DMS153 treated with DMSO at 0.1 percent for 48 hours (cell line): ENCODE results near the gene SLC43A2.

Experiments
- DNase-seq: peaks from one replicate; lab custom pipeline; 2025; ENCODE audit not compliant: unreplicated experiment; lab: John Stamatoyannopoulos, UW

SLC43A2 gene

DNA sequence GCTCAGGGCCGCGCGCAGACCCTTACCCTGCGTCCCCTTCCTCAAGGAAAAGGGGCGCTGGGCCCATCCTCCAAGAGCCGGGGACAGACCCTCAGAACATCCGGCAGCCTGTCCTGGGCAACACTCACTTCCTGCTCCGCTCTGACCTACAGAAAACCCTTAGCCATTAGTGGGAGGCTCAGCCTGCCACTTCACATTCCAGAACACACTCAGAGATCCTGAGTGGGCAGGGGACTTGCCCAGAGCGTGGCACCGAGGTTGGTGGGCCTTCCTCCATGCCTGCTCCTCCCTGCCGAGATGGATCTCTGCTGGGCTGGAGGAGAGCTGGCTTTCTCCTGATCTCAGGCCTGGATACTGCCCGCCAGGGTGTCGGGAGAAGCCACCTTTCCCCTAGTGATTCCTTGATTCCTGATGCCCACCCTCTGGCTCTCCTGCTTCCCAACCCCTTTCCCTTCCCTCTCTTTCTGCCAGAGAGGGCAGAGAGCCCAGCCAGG lies 15.4 kb upstream of the SLC43A2 start:
- no peak for DNase-seq

GRCh38 chr17:1643293-1643998 lies 14.8 kb upstream of the SLC43A2 start:
- no peak for DNase-seq

GRCh38 chr17:1641065-1641403 lies 12.4 kb upstream of the SLC43A2 start:
- no peak for DNase-seq

DNA sequence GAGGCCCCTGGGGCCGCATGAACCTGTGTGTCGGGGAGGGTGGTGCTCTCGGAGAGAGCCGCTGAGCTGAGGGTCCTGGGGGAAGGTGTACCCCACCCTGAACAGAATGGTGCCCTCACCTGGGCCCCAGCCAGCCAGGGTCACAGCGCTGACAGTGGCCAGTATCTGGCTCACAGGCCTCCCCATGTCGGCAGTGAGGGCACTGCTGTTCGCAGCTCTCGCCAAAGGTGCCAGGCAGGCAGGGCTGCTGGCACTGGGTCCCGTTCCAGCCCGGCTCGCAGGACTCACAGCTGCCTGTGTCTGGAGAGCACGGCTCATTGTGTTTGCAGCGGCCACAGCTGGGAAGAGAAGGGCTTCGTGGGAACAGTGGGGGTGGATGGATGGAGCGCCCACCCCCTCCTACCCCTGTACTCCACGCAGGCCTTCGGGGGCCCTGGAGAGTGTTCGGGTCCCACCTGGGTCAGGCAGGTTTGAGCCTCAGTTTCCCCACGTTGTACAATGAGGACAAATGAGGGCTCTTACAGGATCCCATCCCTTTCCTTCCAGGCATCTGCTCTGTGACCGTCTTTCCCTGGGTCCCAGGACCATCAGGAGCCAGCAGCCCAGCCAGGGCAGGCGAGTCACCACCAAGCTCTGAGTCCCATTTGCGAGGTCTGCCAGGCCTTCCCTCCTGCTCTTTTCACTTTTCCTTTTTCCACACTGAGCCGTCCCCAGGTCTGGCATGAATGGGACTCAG lies 11.9 kb upstream of the SLC43A2 start:
- DNase-seq = no peak

GRCh38 chr17:1639549-1640180 lies 11.0 kb upstream of the SLC43A2 start:
- DNase-seq = no peak

DNA sequence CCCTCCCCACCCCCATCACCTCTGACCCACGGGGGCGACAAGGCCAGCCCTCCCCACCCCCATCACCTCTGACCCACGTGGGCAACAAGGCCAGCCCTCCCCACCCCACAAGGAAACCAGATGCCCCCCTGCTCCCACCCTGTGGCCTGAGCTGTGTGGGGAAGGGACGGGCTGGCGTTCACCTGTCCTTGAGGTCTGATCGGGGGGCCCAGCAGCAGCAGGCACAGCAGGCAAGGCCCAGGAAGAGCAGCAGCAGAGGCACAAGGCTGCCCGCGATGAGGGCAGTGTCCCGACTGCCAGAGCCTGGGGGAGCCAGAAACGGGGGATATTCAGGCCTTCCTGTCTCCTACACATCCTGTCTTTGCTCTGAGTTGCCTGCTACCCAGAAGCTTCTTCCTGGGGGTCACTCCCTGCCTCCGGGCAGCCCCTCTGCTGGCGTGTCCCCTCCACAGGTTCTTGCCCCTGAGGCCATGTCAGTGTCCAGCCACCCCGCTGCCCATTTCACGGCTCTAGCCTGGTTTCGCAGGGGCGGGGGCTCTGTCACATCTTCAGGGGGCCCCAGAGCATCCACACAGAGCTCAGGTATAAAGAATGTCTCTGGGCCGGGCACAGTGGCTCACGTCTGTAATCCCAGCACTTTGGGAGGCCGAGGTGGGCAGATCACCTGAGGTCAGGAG lies 10.1 kb upstream of the SLC43A2 start:
- DNase-seq = no peak

DNA sequence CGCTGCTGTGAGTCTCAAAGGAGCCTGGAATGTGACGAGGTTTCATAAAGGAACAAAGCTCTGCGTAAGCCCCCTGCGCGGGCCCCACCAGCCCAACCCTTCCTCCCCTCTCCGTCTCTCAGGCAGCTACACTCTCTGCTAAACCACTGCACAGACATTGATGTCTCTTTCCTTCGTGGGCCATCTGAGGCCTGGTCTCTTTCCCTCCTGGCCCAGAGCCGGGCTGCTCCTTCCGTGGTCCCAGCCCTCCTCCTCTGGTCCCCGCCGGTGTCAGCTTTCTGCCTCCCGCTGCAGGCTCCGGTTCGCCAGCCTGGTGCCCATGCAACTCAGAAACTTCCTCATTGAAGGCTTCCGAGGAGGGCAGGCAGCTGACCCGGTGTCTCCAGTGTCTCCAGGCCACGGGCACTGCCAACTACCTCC lies 9.5 kb upstream of the SLC43A2 start:
- DNase-seq = no peak

DNA sequence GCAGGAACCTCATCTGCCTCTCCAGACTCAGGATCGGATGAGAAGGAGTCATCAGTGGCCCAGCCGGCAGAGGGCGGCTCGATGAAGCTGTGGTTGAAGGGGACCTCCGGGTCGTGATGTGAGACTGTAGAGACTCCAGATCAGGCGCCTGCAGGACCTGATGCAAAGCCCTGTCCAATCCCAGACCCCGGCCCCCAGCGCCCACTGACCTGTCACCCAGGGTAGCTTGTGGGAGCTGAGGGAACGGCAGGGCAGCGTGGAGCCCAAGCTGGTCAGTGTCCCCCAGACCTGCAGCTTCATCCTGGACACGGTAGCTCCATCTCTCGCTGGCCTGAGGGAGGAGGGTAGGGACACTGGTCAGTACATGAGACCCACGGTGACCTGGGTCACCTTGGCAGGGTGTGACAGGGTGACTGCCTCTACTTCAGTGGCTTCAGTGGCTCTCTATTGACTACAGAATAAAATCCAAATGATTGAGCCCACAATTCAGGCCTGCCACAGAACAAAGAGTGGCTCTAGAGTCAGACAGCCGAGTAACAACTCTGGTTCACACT lies 8.2 kb upstream of the SLC43A2 start:
- no peak for DNase-seq

- DNase-seq = no peak
These were observed 7.2 kb upstream of the SLC43A2 start for GRCh38 chr17:1635675-1636465.

DNA sequence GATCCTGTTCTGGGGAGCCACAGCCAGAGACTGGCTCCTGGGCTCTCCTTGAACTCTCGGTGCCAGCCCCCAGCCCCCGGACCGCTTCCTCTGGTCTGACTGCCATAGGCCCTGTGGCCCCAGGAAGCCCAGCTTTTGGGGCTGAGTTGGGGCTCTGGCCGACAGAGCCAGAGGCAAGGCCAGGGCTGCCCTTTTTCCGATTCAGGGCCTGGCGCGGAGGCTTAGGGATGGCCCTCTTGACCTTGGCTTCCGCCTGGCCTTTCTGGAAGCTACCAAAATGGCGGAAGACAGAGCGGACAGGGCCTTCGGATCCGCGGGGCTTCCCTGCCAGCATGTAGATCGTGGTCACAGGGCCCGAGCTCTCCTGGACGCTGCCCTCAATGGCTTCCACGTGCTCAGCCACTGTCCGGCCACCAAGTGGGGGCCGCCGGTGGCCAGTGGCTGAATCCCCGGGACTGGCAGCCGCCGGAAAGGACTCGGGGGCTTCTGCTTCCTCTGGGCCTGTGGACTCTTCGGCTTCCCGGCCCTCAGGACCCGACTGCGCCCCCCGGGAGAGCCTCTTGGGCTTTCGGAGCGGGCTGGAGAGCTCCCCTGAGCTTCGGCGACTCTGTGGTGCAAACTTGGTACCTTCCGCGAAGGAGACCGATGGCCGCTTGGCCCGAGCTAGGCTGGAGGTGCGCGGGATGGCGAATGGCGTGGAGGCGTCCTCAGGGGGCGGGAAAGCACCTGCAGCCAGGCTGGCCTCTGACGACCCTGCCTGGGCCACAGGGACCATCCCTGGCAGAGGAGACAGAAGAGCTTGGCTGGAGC lies 6.4 kb upstream of the SLC43A2 start:
- DNase-seq = no peak

GRCh38 chr17:1630662-1631061 lies 2.0 kb upstream of the SLC43A2 start:
- DNase-seq = no peak

- no peak for DNase-seq
These were observed 1.1 kb upstream of the SLC43A2 start for GRCh38 chr17:1629504-1630310.

DNA sequence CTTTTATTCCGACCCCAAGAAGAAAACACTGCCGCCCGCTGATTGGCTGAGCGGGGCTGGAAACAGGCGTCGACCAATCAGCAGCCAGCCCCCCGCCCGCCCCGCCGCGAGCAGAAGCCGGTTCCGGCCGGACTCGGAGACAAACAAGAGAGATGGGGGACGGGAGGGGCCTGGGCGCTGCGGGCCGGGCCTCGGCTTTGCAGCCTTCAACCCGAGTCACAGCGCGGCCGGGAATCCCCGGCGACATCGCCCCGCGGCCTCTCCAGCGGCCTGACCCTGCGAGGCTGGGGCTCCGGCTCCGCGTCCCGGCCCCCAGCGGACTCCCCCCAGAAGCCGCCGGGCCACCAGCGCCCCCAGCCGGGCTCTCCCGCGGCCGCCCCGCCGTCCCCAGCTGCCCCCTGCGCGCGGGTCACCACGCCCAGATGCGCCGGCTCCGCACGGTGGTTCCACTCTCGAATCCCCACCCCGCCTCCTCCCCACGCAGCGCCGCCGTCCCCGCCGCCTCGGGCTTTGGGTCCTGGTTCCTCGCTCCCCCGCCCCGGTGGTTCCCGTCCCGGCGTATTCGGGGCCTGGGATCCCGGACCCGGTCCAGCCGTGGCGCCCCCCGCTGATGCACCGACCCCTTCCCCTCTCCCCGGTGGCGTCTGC lies 346 bp upstream of the SLC43A2 start:
- DNase-seq = peak; percentile 42

DNA sequence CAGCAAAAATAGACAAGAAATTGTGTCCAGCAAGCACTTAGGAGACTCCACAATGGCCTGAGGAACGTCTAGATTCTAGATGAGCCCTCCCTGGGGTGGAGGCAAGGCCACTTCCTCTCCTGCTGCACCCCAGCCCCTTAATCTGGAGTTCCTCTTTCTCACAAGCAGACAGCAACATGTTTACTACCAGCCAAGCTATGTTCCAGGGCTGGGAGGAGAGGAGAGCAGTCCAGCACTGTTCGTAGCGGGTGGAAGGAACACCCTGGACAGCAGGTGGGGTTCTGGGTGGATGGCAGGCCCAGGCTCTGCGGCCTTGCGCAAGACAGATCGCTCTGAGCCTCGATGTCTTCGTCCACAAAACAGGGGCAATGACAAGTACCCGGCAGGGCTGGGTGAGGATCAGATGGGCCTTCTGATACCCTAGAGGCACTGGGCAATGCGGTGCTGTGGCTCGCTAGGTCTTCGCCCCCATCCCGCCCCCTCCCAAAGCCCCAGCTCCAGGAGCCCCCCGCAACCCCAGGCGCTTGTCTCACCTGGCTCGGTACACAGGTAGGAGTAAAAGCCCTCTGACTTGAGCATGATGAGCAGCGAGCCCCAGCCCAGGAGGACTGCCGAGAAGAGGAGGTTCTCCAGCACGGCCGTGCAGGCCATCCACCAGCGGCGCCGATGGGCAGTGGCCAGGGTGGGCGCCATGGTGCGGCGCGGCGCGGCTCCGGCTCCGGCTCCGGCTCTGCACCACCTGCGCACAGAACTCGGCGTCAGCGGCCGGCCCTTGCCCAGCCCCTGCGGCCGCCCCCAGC lies 1.3 kb downstream of the SLC43A2 start:
- DNase-seq = no peak

DNA sequence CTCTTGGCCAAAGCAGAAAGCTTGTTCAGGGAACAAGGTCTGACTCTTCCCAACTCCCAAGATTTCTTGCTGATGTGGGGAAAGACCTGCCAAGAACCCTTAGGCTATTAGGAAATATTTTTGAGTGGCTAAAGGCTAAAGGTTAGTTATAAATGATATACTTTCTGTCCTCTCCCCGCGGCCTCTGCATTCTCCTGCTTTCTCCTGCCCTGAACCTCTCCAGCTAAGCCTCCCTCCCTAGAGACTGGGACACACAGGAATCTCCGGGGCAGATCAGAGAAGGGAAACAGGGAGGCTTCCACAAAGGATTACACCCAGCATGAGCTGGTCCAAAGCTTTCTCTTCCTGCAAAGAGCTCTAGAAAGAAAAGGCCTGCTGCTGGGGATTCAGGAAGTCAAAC lies 2.3 kb downstream of the SLC43A2 start:
- no peak for DNase-seq

- no peak for DNase-seq
These were observed 3.1 kb downstream of the SLC43A2 start for GRCh38 chr17:1625581-1625980.

- DNase-seq = no peak
These were observed 3.6 kb downstream of the SLC43A2 start for GRCh38 chr17:1625053-1625452.

- DNase-seq = no peak
These were observed 4.0 kb downstream of the SLC43A2 start for GRCh38 chr17:1624650-1625049.
